GM18951 (cell line): ENCODE data around the gene KCNJ13.

Experiments
- POLR2A ChIP-seq: IDR thresholded peaks from 4 replicates; pipeline ENCODE4 v1.6.1; 2011; ENCODE audit warnings: mild to moderate bottlenecking; ENCODE audit not compliant: insufficient read length, insufficient read depth; ENCODE audit errors: extremely low read depth
- in situ Hi-C: fragments of 300-500 bp; cut with MboI; formaldehyde crosslinking; loops from one replicate; pipeline ENCODE4 v1.12.0; 2022; ENCODE audit warnings: low sequenced_read_pairs, mixed read lengths, inconsistent platforms; ENCODE audit not compliant: unreplicated experiment

Gene KCNJ13

GRCh38 chr2:232787806-232788205 is 11.4 kb upstream of the KCNJ13 start:
- in situ Hi-C loops = no loop called here
- no peak for TF ChIP-seq POLR2A

DNA sequence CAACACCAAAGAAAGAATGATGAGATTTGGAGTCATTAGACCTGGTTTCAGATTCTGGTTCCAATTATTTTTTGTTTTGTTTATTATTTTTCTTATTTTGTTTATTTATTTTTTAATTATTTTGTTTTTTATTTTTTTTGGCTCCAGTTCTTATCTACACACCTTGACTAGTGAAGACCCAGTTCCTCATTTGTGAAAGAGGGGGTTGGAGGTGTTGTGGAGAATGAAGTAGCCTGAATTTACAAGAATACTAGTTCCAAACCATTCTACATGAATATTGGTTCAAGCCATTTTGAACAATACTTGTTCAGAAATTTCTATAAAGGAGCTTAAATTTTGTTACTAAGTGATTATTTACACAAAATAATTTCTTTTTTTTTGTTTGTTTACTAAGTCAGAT is 6.9 kb upstream of the KCNJ13 start:
- in situ Hi-C loops = no loop called here
- TF ChIP-seq POLR2A = no peak

DNA sequence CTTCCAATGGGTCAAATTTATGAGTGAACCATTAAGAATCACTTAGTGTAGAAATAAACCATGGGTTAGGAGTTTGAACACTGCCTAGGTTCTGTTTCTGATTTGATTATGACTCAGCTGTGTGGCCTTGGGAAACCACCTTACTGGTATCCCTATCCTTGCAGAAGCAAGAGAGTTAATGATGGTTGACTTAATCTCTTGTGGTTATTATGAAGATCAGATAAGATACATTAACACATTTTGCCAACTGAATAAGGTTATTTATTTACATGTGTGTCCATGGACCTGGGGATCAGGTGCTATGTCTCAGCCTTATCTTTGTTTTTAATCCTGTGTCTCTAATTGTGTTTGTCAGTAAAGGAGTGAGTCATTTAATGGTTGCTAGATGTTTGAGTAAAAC is 5.4 kb upstream of the KCNJ13 start:
- TF ChIP-seq POLR2A = no peak
- in situ Hi-C loops = no loop called here

- no peak for TF ChIP-seq POLR2A
- in situ Hi-C loops = no loop called here
Measured at GRCh38 chr2:232779934-232780333, 3.6 kb upstream of the KCNJ13 start.

- in situ Hi-C loops = no loop called here
- no peak for TF ChIP-seq POLR2A
Measured at GRCh38 chr2:232779465-232779864, 3.1 kb upstream of the KCNJ13 start.

DNA sequence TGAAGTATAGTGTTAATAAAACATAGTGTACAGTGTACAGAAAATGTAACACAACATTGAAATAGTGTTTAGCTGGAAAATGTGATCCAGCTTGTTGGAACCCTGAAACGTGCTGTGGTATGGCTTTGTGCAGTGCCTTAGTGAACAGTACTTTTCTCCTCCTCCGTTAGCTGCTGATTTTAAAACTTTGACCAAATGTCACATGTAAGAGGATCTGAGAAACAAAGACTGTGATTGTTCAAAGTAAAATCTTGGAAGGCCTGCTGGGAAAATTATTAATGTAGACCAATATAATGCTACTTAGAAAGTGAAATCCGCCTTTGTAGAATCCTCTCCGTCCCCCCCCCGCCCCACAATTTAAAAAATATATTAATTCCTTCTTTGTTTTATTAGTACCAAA is 911 bp upstream of the KCNJ13 start:
- TF ChIP-seq POLR2A = no peak
- in situ Hi-C loops = no loop called here

- in situ Hi-C loops = no loop called here
- no peak for TF ChIP-seq POLR2A
Measured at GRCh38 chr2:232773815-232774214, 2.5 kb downstream of the KCNJ13 start.

- no peak for TF ChIP-seq POLR2A
- in situ Hi-C loops = no loop called here
Measured at GRCh38 chr2:232772531-232772930, 3.8 kb downstream of the KCNJ13 start.

DNA sequence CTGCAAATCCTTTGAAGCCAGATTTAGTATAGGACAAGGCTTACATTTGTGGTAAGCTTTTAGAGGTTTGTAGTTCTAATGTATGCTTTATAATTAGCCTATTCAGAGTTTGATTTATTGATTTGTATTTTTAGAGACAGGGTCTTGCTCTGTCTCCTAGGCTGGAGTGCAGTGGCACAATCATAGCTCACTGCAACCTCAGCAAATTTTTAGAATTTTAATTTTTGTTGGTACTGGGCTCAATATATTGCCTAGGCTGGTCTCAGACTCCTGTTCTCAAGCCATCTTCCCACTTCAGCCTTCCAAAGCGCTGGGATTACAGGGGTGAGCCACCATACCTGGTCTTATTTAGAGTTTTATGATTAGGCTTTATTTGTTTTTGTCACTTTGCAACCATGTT is 4.5 kb downstream of the KCNJ13 start:
- in situ Hi-C loops = no loop called here
- TF ChIP-seq POLR2A = no peak

GRCh38 chr2:232770207-232770606 is 6.2 kb downstream of the KCNJ13 start:
- in situ Hi-C loops = no loop called here
- TF ChIP-seq POLR2A = no peak

- in situ Hi-C loops = no loop called here
- TF ChIP-seq POLR2A = no peak
Measured at GRCh38 chr2:232767866-232768265, 8.5 kb downstream of the KCNJ13 start.

- in situ Hi-C loops = no loop called here
- TF ChIP-seq POLR2A = no peak
Measured at GRCh38 chr2:232761301-232761907, 15.0 kb downstream of the KCNJ13 start.

GRCh38 chr2:232757905-232758304 is 18.5 kb downstream of the KCNJ13 start:
- no peak for TF ChIP-seq POLR2A
- in situ Hi-C loops = no loop called here

- in situ Hi-C loops = no loop called here
- no peak for TF ChIP-seq POLR2A
Measured at GRCh38 chr2:232750135-232750671, 26.2 kb downstream of the KCNJ13 start.

DNA sequence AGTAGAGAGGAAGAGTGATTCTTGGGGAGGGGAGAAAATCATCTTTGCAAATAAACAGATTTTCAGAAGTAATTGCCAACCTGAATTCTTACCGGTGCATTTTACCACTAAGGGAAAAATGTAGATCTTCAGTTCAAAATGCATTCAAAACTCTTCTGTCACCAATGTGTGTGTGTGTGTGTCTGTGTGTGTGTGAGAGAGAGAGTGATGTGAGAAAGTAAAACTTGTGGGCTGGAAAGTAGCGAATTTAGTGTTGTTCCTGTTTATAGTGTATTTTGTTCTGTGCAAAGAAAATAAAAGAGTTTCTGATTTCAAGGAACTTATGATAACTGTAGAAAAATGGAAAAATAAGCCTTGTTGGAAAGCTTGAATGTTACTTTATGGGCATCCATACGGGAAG is 27.0 kb downstream of the KCNJ13 start:
- in situ Hi-C loops = no loop called here
- TF ChIP-seq POLR2A = no peak
